GM23338 (cell line): Measurements from ENCODE around the gene GRIA4.

Experiments used
- CREB1 ChIP-seq: fragments of 250-450 bp; sonication (Bioruptor Pico); IDR thresholded peaks from 2 replicates; pipeline ENCODE4 v1.5.0; 2020; ENCODE audit warnings: low read depth, mild to moderate bottlenecking, moderate library complexity
- CTCF ChIP-seq, 2 experiments: fragments of 200-600 bp in 1 of 2; sonication (generic) in 1 of 2; conservative IDR thresholded peaks; 2 replicates each; pipeline versions ENCODE4 v1.5.1 to v1.6.1; 2016 to 2017; ENCODE audit warnings: antibody characterized with exemption in 2 of 2, low read depth in 2 of 2, mild to moderate bottlenecking in 2 of 2, moderate library complexity in 1 of 2
- EZH2 ChIP-seq: fragments of 200-600 bp; sonication (generic); IDR thresholded peaks from one replicate; pipeline ENCODE4 v1.8.0; 2017; ENCODE audit warnings: antibody characterized with exemption, mild to moderate bottlenecking, low read depth; ENCODE audit not compliant: unreplicated experiment
- EZH2phosphoT487 ChIP-seq: fragments of 200-600 bp; sonication (generic); IDR thresholded peaks from one replicate; pipeline ENCODE4 v1.8.1; 2018; ENCODE audit warnings: antibody characterized with exemption; ENCODE audit not compliant: unreplicated experiment
- JUNB ChIP-seq: IDR thresholded peaks from one replicate; pipeline ENCODE4 v1.6.1; 2016; ENCODE audit warnings: antibody characterized with exemption; ENCODE audit not compliant: unreplicated experiment
- POLR2AphosphoS5 ChIP-seq: IDR thresholded peaks from 2 replicates; pipeline ENCODE4 v1.6.1; 2016; ENCODE audit warnings: antibody characterized with exemption, low read depth
- REST ChIP-seq: IDR thresholded peaks from one replicate; pipeline ENCODE4 v1.6.1; 2018; ENCODE audit warnings: antibody characterized with exemption; ENCODE audit not compliant: unreplicated experiment

GRCh38 chr11:105942921-105943320 lies 333.0 kb downstream of the GRIA4 start:
- TF ChIP-seq CTCF (conservative IDR thresholded peaks at IDR 0.05; ENCODE audit: low read depth in 2 of 2) (no peak), JUNB (no peak), POLR2AphosphoS5 (no peak), REST (no peak), EZH2 (no peak), CREB1 (CRISPR knock-in tag) (no peak), EZH2phosphoT487 (no peak)
